ENCODE data around the gene SVBP. TPM values are rescaled to one million over a fixed set of nuclear protein-coding genes. Genes with fewer than 3 reads are reported as not detected.

Gene SVBP
- total RNA-seq, 1 donor from 2014 or later, result 17.7 TPM

DNA sequence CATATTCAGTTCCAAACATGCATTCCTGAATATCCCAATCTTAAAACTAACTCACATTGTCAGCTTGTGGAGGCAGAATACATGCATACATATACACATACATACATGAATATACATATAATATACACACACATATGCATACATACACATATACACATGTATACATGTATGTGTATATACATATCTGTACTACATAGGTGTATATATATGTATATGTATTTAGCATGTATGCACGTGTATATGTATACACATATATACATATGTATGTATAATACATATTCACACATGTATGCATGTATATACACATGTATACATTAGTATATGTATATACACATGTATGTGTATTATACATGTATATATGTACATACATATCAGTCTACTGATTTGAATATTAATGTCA lies 28.0 kb upstream of the SVBP start:
- intact Hi-C loops (cut with DNase I), result no loop called here
- DNase-seq (ENCODE audit: low spot score), result no peak

GRCh38 chr1:42844592-42845140 lies 27.5 kb upstream of the SVBP start:
- intact Hi-C loops (cut with DNase I), result no loop called here
- DNase-seq (ENCODE audit: low spot score), result no peak

DNA sequence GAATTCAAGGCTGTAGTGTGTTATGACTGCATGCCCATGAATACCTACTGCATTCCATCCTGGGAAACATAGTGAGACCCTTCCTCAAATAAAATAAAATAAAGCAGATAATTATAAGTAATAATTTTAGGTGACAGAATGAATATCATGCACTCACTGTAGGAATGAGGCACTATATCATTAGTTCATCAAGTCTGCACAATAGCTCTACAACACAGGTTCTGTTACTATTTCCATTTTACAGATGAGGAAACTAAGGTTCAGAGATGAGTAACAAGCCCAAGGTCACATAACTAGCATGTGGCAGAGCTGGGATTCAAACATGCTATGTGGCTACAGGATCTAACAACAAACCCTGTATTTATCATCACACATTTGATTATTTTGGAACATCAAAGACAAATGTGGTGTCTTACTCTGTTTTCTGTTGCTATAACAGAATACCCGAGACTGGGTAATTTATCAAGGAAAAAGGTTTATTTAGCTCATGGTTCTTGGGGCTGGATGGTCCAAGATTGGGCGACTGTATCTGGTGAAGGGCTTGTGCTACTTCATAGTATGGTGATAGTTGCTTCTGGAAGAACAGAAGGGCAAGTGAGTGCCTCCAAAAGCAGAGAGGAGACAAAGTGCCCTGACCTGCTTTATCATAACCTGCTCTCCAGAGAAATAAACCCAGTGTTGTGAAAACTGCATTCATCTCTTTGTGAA lies 24.4 kb upstream of the SVBP start:
- intact Hi-C loops (cut with DNase I), result no loop called here
- no peak for DNase-seq (ENCODE audit: low spot score)

- intact Hi-C loops (cut with DNase I), result no loop called here
- DNase-seq (ENCODE audit: low spot score), result no peak
Measured at GRCh38 chr1:42841010-42841409, 23.8 kb upstream of the SVBP start.

DNA sequence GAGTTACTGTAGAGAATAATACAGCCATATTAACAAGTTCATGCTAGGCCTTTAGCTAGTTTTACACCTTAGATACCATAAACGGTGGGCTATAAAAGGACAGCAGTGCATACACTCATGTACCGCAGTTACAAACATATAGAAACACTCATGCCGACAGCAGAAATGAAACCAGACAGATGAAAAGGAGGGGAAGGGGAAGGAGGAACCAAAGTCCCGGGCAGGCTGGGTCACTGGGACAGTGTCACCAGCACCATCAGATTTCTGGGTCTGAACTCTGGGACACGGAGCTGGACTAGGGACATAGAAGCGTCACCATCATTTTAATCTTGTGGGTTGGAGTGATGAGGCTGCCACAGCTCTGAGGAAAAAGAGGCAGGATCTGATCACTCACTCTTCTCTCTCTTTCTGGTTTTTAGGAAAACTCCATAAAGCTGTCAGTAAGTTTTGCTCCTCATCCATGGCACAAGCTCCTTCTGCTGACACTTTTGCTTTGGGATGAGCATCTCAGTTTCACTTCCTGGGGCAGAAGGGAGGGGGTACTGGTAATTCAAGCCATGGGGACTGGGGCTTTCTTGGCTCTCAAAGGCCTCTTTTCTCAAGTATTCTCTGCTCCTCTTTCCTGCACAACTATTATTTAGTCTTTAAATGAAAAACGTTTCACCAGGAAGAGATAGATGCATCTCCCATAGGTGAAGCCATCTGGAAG lies 21.4 kb upstream of the SVBP start:
- intact Hi-C loops (cut with DNase I), result no loop called here
- no peak for DNase-seq (ENCODE audit: low spot score)

GRCh38 chr1:42837709-42838108 lies 20.5 kb upstream of the SVBP start:
- no peak for DNase-seq (ENCODE audit: low spot score)
- intact Hi-C loops (cut with DNase I), result no loop called here

- intact Hi-C loops (cut with DNase I), result no loop called here
- DNase-seq (ENCODE audit: low spot score), result no peak
Measured at GRCh38 chr1:42835422-42835821, 18.2 kb upstream of the SVBP start.

GRCh38 chr1:42834803-42835202 lies 17.6 kb upstream of the SVBP start:
- intact Hi-C loops (cut with DNase I), result no loop called here
- DNase-seq (ENCODE audit: low spot score), result no peak

GRCh38 chr1:42833981-42834380 lies 16.8 kb upstream of the SVBP start:
- intact Hi-C loops (cut with DNase I), result no loop called here
- DNase-seq (ENCODE audit: low spot score), result no peak

DNA sequence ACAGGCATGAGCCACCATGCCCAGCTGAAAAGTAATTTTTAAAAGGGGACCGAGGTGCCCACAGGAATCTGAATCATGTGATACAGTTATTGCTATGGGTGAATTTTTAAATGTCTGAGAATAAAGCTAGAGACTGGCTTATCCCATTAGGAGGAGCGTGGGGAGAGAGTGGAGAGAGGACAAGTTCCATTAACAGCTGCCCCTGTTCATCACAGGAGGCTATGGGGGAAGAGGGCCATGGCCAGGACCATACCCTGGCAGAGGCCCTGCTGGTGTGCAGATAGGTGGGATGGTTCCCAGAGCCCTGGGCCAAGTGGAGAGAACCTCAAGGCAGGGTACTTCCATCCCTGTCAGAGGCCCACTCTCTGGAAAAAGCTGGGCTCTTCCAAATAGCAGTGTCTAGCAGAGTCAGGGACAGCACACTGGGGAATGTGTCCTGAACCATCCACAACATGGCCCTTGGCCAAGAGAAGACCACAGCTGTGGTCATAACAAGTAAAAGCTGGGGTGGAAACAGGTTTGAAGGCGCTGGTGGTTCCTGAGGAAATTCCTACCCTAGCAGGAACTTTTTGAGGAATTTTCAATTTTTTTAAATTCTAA lies 15.5 kb upstream of the SVBP start:
- intact Hi-C loops (cut with DNase I), result no loop called here
- no peak for DNase-seq (ENCODE audit: low spot score)

DNA sequence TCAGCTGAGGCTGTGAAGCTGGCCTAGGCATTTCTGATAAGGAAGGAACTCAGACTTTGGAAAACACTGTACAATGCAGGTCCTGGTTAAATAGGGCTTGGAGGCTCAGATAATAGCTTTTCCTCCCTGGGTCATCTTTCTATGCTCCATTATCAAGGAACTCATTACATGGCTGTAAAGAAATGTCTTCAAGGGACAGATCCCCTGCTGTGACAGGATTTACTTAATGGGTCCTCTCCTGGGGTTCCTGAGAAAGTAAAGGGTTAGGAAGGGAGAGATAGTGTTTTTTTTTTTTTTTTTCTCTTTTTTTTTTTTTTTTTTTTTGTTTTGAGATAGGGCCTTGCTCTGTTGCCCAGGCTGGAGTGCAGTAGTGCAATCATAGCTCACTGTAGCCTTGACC lies 14.1 kb upstream of the SVBP start:
- DNase-seq (ENCODE audit: low spot score), result no peak

DNA sequence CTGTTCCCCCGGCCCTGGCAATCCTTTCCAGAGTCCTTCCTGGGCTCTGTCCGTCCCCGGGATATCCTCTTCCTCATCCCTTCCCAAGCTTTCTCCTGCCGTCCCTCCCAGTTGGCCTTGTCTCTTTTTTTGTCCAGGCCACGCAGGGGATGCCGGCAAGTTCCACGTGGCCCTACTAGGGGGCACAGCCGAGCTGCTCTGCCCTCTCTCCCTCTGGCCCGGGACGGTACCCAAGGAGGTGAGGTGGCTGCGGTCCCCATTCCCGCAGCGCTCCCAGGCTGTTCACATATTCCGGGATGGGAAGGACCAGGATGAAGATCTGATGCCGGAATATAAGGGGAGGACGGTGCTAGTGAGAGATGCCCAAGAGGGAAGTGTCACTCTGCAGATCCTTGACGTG lies 13.4 kb upstream of the SVBP start:
- intact Hi-C loops (cut with DNase I), result no loop called here
- no peak for DNase-seq (ENCODE audit: low spot score)

More for the DNA sequence above, 14.1 kb upstream of the SVBP start:
- intact Hi-C loops (cut with DNase I), result no loop called here

DNA sequence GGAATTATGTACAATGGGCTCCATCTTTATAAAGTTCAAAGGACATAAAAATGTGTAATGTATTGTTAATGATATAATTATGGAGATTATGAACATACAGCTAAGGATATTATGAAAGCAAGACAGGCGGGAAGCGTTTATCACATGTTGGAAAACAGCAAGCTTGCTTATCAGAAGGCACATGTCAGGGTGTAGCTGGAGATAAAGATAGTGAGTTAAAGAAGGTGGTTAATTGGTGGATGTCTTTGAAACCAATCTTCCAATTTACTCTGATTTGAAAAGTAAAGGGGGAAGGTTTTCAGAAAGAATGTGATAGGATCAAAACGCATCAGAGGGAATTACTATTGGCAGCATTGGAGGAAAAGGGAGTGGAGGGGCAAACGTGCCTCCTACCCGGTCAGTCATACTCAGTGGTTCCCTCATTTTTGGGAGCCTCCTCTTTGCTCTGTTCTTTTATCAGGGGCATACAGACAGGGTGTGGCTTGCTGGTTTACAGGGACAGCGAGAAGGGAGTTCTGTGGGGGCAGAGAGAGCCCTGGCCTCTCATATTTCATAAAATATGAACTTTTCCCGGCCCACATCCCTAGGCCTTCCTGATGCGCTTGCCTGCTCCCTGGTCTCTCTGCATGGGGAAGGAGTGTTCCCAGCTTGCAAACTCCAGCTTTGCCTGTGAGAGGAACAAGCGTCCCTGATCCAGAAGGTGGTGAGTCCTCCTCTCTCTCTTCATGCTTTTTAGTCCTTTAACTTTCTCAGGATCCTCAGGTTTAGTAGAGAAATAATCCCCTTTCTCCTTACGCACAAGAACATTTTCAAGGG lies 8.0 kb upstream of the SVBP start:
- intact Hi-C loops (cut with DNase I), result no loop called here

GRCh38 chr1:42824481-42825035 lies 7.4 kb upstream of the SVBP start:
- intact Hi-C loops (cut with DNase I), result no loop called here
- no peak for DNase-seq (ENCODE audit: low spot score)

More for the DNA sequence above, 8.0 kb upstream of the SVBP start:
- no peak for DNase-seq (ENCODE audit: low spot score)

GRCh38 chr1:42822800-42823392 lies 5.7 kb upstream of the SVBP start:
- intact Hi-C loops (cut with DNase I), result no loop called here
- DNase-seq (ENCODE audit: low spot score), result no peak

GRCh38 chr1:42821690-42822089 lies 4.5 kb upstream of the SVBP start:
- intact Hi-C loops (cut with DNase I), result no loop called here
- no peak for DNase-seq (ENCODE audit: low spot score)

- no peak for DNase-seq (ENCODE audit: low spot score)
Measured at GRCh38 chr1:42820813-42821212, 3.6 kb upstream of the SVBP start.

GRCh38 chr1:42817976-42818375 lies 779 bp upstream of the SVBP start:
- intact Hi-C loops (cut with DNase I), result loop anchor here (2.0 kb wide), 2 partner anchors 29 to 51 kb away; partner anchors contain the start of genes C1orf50, P3H1 and ZNF691
- DNase-seq (ENCODE audit: low spot score), result no peak

More at GRCh38 chr1:42820813-42821212, 3.6 kb upstream of the SVBP start:
- intact Hi-C loops (cut with DNase I), result no loop called here

DNA sequence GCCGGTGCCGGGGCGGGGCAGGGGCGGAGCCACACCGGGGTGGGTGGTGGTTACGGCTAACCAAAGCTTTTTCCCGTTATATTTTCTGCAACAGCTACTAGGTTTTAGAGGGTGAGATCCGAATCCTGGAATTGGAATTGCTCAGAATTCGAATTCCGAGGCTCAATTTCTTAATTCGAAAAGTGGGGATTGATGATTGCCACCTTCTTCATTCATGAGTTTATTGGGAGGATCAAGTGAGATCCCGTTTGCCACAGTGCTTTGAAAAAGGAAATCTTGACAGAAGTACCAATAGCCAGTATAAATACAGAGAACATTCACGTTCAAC lies 207 bp upstream of the SVBP start:
- DNase-seq (ENCODE audit: low spot score), result no peak
- intact Hi-C loops (cut with DNase I), result loop anchor here (2.0 kb wide), 2 partner anchors 29 to 51 kb away; partner anchors contain the start of genes C1orf50, P3H1 and ZNF691
